ENCODE measurements around the gene TPGS1. TPM values are rescaled to one million over a fixed set of nuclear protein-coding genes. Genes with fewer than 3 reads are reported as not detected.

TPGS1 gene
- total RNA-seq, 4 donors from 2014 or later = 23.4 to 73.8 (median 62.1) TPM

GRCh38 chr19:542173-542866 is 35.0 kb downstream of the TPGS1 start:
- no peak overlapping the region for H3K4me3 ChIP-seq (ENCODE audit: low read depth, poor library complexity, severe bottlenecking)
- TF ChIP-seq POLR2A (IDR thresholded peaks at IDR 0.05) = no peak
- no peak for TF ChIP-seq CTCF (IDR thresholded peaks at IDR 0.05)
- no peak for DNase-seq (ENCODE audit: low spot score in 2 of 2)

GRCh38 chr19:543910-544608 is 36.8 kb downstream of the TPGS1 start, which contains the start of gene GZMM:
TSS of gene GZMM (plus strand) at chr19:544053. CDS start at chr19:544072, 19 bp downstream.
- no peak within 1 kb of the TSS for H3K4me3 ChIP-seq (ENCODE audit: low read depth, poor library complexity, severe bottlenecking)
- intact Hi-C loops (cut with DNase I; ENCODE audit: low total_unique reads) = no loop called here

More at GRCh38 chr19:542173-542866, 35.0 kb downstream of the TPGS1 start:
- 83 to 88% methylated on average over 31 to 34 of the region's 34 CpGs for WGBS, 2 donors
- intact Hi-C loops (cut with DNase I; ENCODE audit: low total_unique reads) = no loop called here

GRCh38 chr19:547117-547516 is 39.8 kb downstream of the TPGS1 start:
- no peak for DNase-seq (ENCODE audit: low spot score in 2 of 2)
- intact Hi-C loops (cut with DNase I; ENCODE audit: low total_unique reads) = no loop called here
- no peak overlapping the region for H3K4me3 ChIP-seq (ENCODE audit: low read depth, poor library complexity, severe bottlenecking)
- no peak for TF ChIP-seq CTCF (IDR thresholded peaks at IDR 0.05)
- no peak for TF ChIP-seq POLR2A (IDR thresholded peaks at IDR 0.05)
- WGBS, 2 donors = 83 to 88% methylated on average over 12 to 15 of the region's 15 CpGs

More at GRCh38 chr19:543910-544608, 36.8 kb downstream of the TPGS1 start, which contains the start of gene GZMM:
- no peak for TF ChIP-seq CTCF (IDR thresholded peaks at IDR 0.05)
- DNase-seq (ENCODE audit: low spot score in 2 of 2) = no peak
- WGBS, 2 donors = 59 to 62% methylated on average over 22 to 24 of the region's 31 CpGs

- 80 to 83% methylated on average over 25 to 26 of the region's 26 CpGs for WGBS, 2 donors
These were observed 40.8 kb downstream of the TPGS1 start for GRCh38 chr19:547836-548720.

More at GRCh38 chr19:547836-548720, 40.8 kb downstream of the TPGS1 start:
- intact Hi-C loops (cut with DNase I; ENCODE audit: low total_unique reads) = no loop called here
- H3K4me3 ChIP-seq (ENCODE audit: low read depth, poor library complexity, severe bottlenecking) = no peak overlapping the region
- TF ChIP-seq POLR2A (IDR thresholded peaks at IDR 0.05) = no peak
- no peak for TF ChIP-seq CTCF (IDR thresholded peaks at IDR 0.05)
- DNase-seq (ENCODE audit: low spot score in 2 of 2) = no peak

Data from lower leg skin (tissue), 4 donors.